AG10803 (cell line): ENCODE results near the gene ARID4A.

Experiments
- DNase-seq: peaks from one replicate; pipeline ENCODE4 v3.0.0; 2010; ENCODE audit warnings: low read depth
- H3K4me3 ChIP-seq: 2 replicates; pipeline ENCODE4 v1.5.1; 2011; ENCODE audit warnings: mild to moderate bottlenecking, low read length, control low read depth
- CTCF ChIP-seq: conservative IDR thresholded peaks from 2 replicates; pipeline ENCODE4 v1.5.1; 2011; ENCODE audit warnings: mild to moderate bottlenecking, low read length, control low read depth, inconsistent platforms

The ARID4A gene

DNA sequence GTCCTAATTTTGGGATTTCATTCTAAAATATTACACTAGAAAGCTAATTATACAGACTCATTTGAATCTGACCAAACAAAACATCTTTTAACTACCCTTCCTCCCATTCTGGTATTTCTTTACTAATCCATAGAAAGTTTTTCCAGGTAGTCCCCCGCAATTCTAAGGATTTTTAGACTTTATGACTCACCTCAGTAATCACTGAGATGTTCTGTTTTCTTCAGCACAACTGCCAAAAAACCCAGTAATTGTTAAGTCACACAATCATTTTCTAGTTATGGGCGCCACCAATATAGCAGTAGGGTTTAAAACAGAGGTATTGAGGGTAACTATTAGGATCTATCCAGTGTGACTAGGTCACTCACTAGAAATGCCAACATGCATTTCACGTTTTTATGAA lies 1.6 kb upstream of the ARID4A start:
- no peak for TF ChIP-seq CTCF
- H3K4me3 ChIP-seq = peak overlapping the region; percentile 94
- DNase-seq = no peak

- peak; percentile 65 for DNase-seq
- peak overlapping the region; percentile 94 for H3K4me3 ChIP-seq
- TF ChIP-seq CTCF = no peak
These were observed 968 bp upstream of the ARID4A start for GRCh38 chr14:58297412-58297761.

DNA sequence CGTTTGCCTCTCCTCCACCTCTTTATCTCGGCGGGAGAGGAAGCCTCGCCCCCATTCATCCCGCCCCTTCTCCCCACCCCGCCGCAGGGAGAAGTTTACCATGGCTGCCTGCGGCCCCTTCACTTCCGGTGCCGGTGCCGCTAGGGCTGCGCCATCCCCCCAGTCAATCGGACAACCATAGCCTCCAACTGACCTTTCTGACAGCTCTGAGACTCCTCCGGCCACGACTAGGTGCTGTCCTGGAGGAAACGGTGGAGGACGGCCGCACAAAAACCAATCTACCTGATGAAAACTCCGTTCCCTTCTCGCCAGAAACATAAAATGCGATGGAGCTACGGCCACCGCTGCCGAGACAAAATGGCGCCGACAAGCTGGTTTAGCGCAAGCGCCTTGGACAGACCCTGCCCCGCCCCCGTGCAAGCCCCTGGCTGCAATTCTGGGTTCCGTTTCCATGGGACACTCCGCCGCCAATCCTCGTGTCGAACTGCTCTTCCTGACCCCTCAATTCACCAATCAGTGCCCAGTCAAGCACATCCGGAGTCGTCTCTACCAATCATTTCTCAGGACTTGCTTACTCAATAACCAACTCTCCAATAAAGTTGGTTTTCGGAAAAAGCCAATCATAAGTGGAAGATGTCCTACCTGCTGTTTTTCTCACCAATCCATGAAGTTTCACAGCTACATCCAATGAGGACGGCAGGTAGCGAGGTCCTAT lies 436 bp upstream of the ARID4A start:
- TF ChIP-seq CTCF = peak; percentile 13; the same call in 1 of the 2 replicates
- H3K4me3 ChIP-seq = peak overlapping the region; percentile 98
- peak; percentile 100 for DNase-seq

- no peak for TF ChIP-seq CTCF
- no peak for DNase-seq
- H3K4me3 ChIP-seq = peak overlapping the region; percentile 98
These were observed 1.3 kb downstream of the ARID4A start for GRCh38 chr14:58299401-58300330.

DNA sequence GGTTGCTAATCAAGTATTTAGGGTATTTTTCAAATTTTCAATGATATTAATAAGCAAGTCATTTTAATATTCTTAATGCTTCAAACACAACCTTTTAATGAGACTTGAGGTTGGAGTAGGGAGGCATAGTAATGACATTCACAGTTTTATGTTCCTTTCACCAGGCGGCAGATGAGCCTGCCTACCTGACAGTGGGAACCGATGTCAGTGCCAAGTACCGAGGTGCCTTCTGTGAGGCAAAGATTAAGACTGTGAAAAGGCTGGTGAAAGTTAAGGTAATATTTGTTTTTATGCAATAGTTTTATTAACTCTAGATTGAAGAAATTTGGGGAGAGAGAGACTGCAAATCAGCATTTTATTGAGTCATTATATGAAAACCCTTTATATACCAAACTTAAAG lies 3.1 kb downstream of the ARID4A start:
- no peak for DNase-seq
- H3K4me3 ChIP-seq = no peak overlapping the region
- no peak for TF ChIP-seq CTCF

DNA sequence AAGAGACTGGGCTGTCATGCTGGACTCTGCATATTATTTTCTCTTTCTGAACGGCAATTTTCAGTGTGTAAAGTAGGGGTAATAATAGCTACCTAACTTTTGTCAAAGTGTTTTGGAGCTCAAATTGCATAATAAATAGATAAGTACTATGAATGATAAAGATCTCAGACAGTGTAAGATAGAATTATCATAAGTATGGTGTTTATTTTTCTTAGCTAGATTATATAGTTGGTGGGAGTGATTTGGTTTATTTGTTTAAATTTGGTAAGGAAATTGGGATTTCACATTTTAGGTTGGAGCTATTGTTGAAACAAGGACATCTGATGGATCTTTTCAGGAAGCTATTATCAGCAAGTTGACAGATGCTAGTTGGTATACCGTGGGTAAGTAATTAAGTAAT lies 7.4 kb downstream of the ARID4A start:
- no peak for DNase-seq
- no peak overlapping the region for H3K4me3 ChIP-seq
- no peak for TF ChIP-seq CTCF
